Activated CD4-positive, CD25-positive, alpha-beta regulatory T cell treated with anti-CD3 and anti-CD28 coated beads, Interleukin-2, amount 50 U/mL, for 24 hours (primary cell): Measurements from ENCODE around the gene KLHDC2.
"Not testable (repeated sequence)": the region's sequence is repeated elsewhere in the genome, so short reads cannot be mapped to it uniquely, and the experiment has no call there.

ENCODE experiments used
- ATAC-seq, 2 donors: fragments of 150-1000 bp; cut with Tn5 transposase; one replicate each; pipeline ENCODE4 v1.10.0; 2021; ENCODE audit warnings: mild to moderate bottlenecking in 1 of 2, moderate library complexity in 1 of 2

Gene KLHDC2

GRCh38 chr14:49767571-49768300 lies at the start of gene KLHDC2:
TSS of gene KLHDC2 (plus strand) at chr14:49768153. CDS start at chr14:49768469, 316 bp downstream.
- peak; percentile 84 to 86 for ATAC-seq

- ATAC-seq, result no peak
These were observed 47.2 kb upstream of the KLHDC2 start for GRCh38 chr14:49720744-49721143.

- ATAC-seq, result not testable (repeated sequence)
These were observed 46.1 kb upstream of the KLHDC2 start for GRCh38 chr14:49721733-49722435.

- no peak for ATAC-seq
These were observed 40.8 kb upstream of the KLHDC2 start for GRCh38 chr14:49727171-49727570.

- no peak for ATAC-seq
These were observed 35.1 kb upstream of the KLHDC2 start for GRCh38 chr14:49732896-49733295.

- no peak for ATAC-seq
These were observed 34.1 kb upstream of the KLHDC2 start for GRCh38 chr14:49733836-49734235.

GRCh38 chr14:49735669-49736068 lies 32.3 kb upstream of the KLHDC2 start:
- not testable (repeated sequence) for ATAC-seq

GRCh38 chr14:49745191-49745590 lies 22.8 kb upstream of the KLHDC2 start:
- ATAC-seq, result no peak

- ATAC-seq, result not testable (repeated sequence)
These were observed 21.5 kb upstream of the KLHDC2 start for GRCh38 chr14:49746476-49746875.

- ATAC-seq, result no peak
These were observed 13.3 kb upstream of the KLHDC2 start for GRCh38 chr14:49754570-49755097.

GRCh38 chr14:49755378-49755777 lies 12.6 kb upstream of the KLHDC2 start:
- ATAC-seq, result no peak

GRCh38 chr14:49761839-49762551 lies 6.0 kb upstream of the KLHDC2 start:
- ATAC-seq, result no peak

- no peak for ATAC-seq
These were observed 1.1 kb upstream of the KLHDC2 start for GRCh38 chr14:49766839-49767238.

GRCh38 chr14:49767270-49767570 lies 733 bp upstream of the KLHDC2 start:
- ATAC-seq, result no peak

GRCh38 chr14:49768301-49769121 lies 558 bp downstream of the KLHDC2 start:
- peak; percentile 51 to 65 for ATAC-seq

- no peak for ATAC-seq
These were observed 1.2 kb downstream of the KLHDC2 start for GRCh38 chr14:49769171-49769570.

- no peak for ATAC-seq
These were observed 1.7 kb downstream of the KLHDC2 start for GRCh38 chr14:49769581-49770211.

GRCh38 chr14:49770212-49770817 lies 2.4 kb downstream of the KLHDC2 start:
- no peak for ATAC-seq

- ATAC-seq, result not testable (repeated sequence)
These were observed 3.7 kb downstream of the KLHDC2 start for GRCh38 chr14:49771691-49772090.

- no peak for ATAC-seq
These were observed 6.2 kb downstream of the KLHDC2 start for GRCh38 chr14:49774106-49774505.

GRCh38 chr14:49778421-49778820 lies 10.5 kb downstream of the KLHDC2 start:
- ATAC-seq, result no peak

GRCh38 chr14:49781040-49781439 lies 13.1 kb downstream of the KLHDC2 start:
- ATAC-seq, result not testable (repeated sequence)
